C4-2B (cell line): ENCODE measurements around the gene KISS1R.

Experiments
- CTCF ChIP-seq: fragments of 450-650 bp; conservative IDR thresholded peaks from 2 replicates; pipeline ENCODE4 v1.5.1; 2017; ENCODE audit warnings: mild to moderate bottlenecking
- ZFX ChIP-seq: fragments of 450-650 bp; IDR thresholded peaks from 2 replicates; pipeline ENCODE4 v1.6.1; 2017

- TF ChIP-seq CTCF: no peak
- no peak for TF ChIP-seq ZFX
Measured at GRCh38 chr19:942133-942645, 25.1 kb downstream of the KISS1R start.
